ENCODE results near the gene MVB12B. TPM values are rescaled to one million over a fixed set of nuclear protein-coding genes. Genes with fewer than 3 reads are reported as not detected.
"Not testable (repeated sequence)": the region's sequence is repeated elsewhere in the genome, so short reads cannot be mapped to it uniquely, and the experiment has no call there.

MVB12B gene
- total RNA-seq, 2 donors from 2014 or later: 9.8 to 15.8 TPM

- TF ChIP-seq CTCF (IDR thresholded peaks at IDR 0.05): no peak
- H3K36me3 ChIP-seq: no peaks in the 10 kb centered on the region
- no peak overlapping the region for H3K27ac ChIP-seq
- no peaks in the 10 kb centered on the region for H3K4me1 ChIP-seq
- no peak for DNase-seq
- intact Hi-C loops (cut with DNase I): no loop called here
- no peak overlapping the region for H3K4me3 ChIP-seq
- no peaks in the 10 kb centered on the region for H3K9me3 ChIP-seq
- no peak overlapping the region for H3K9ac ChIP-seq (ENCODE audit: low read depth in 2 of 2, low read length in 2 of 2)
- H3K27me3 ChIP-seq: no peaks in the 10 kb centered on the region
Observed at GRCh38 chr9:126475933-126476555, 149.4 kb downstream of the MVB12B start.

GRCh38 chr9:126477432-126477831 lies 150.8 kb downstream of the MVB12B start:
- intact Hi-C loops (cut with DNase I); H3K9me3 ChIP-seq; DNase-seq; H3K36me3 ChIP-seq; H3K4me1 ChIP-seq; H3K4me3 ChIP-seq; H3K27ac ChIP-seq; H3K9ac ChIP-seq (ENCODE audit: low read depth in 2 of 2, low read length in 2 of 2); H3K27me3 ChIP-seq: not testable (repeated sequence)

GRCh38 chr9:126478216-126478981 lies 151.8 kb downstream of the MVB12B start:
- intact Hi-C loops (cut with DNase I): no loop called here
- H3K4me1 ChIP-seq: no peaks in the 10 kb centered on the region
- DNase-seq: no peak
- TF ChIP-seq CTCF (IDR thresholded peaks at IDR 0.05): no peak
- H3K9ac ChIP-seq (ENCODE audit: low read depth in 2 of 2, low read length in 2 of 2): no peak overlapping the region
- H3K36me3 ChIP-seq: no peaks in the 10 kb centered on the region
- H3K9me3 ChIP-seq: no peaks in the 10 kb centered on the region
- H3K27me3 ChIP-seq: no peaks in the 10 kb centered on the region
- H3K4me3 ChIP-seq: no peak overlapping the region
- no peak overlapping the region for H3K27ac ChIP-seq

- intact Hi-C loops (cut with DNase I): no loop called here
- TF ChIP-seq CTCF (IDR thresholded peaks at IDR 0.05): no peak
- Histone ChIP-seq H3K4me1 (no peaks in the 10 kb centered on the region), H3K9me3 (no peaks in the 10 kb centered on the region), H3K36me3 (no peaks in the 10 kb centered on the region), H3K9ac (ENCODE audit: low read depth in 2 of 2, low read length in 2 of 2) (no peak overlapping the region), H3K4me3 (no peak overlapping the region), H3K27ac (no peak overlapping the region), H3K27me3 (no peaks in the 10 kb centered on the region)
- no peak for DNase-seq
Observed at GRCh38 chr9:126479515-126479914, 152.9 kb downstream of the MVB12B start.

- TF ChIP-seq CTCF (IDR thresholded peaks at IDR 0.05): no peak
Observed at GRCh38 chr9:126480813-126481212, 154.2 kb downstream of the MVB12B start.

GRCh38 chr9:126481862-126482261 lies 155.2 kb downstream of the MVB12B start:
- intact Hi-C loops (cut with DNase I): no loop called here
- Histone ChIP-seq H3K27me3 (no peaks in the 10 kb centered on the region), H3K4me1 (no peaks in the 10 kb centered on the region), H3K4me3 (no peak overlapping the region), H3K27ac (no peak overlapping the region), H3K9ac (ENCODE audit: low read depth in 2 of 2, low read length in 2 of 2) (no peak overlapping the region), H3K9me3 (no peaks in the 10 kb centered on the region), H3K36me3 (no peaks in the 10 kb centered on the region)
- DNase-seq: no peak
- TF ChIP-seq CTCF (IDR thresholded peaks at IDR 0.05): no peak

More at GRCh38 chr9:126480813-126481212, 154.2 kb downstream of the MVB12B start:
- Histone ChIP-seq H3K9me3 (no peaks in the 10 kb centered on the region), H3K27me3 (no peaks in the 10 kb centered on the region), H3K36me3 (no peaks in the 10 kb centered on the region), H3K9ac (ENCODE audit: low read depth in 2 of 2, low read length in 2 of 2) (no peak overlapping the region), H3K4me1 (no peaks in the 10 kb centered on the region), H3K4me3 (no peak overlapping the region), H3K27ac (no peak overlapping the region)
- no peak for DNase-seq
- intact Hi-C loops (cut with DNase I): no loop called here
